AML-193 (cell line): ENCODE results near the gene TIMM22.
"Not testable (repeated sequence)": the region's sequence is repeated elsewhere in the genome, so short reads cannot be mapped to it uniquely, and the experiment has no call there.

Experiments
- DNase-seq, 2 experiments: peaks; one replicate each; lab custom pipeline; 2025; lab: John Stamatoyannopoulos, UW

Gene TIMM22

GRCh38 chr17:996554-997344 lies at the start of gene TIMM22:
TIMM22 (plus strand) TSS chr17:997129; CDS start chr17:997143, 14 bp downstream.
- DNase-seq: peak; percentile 68 to 73

- no peak for DNase-seq
Measured at GRCh38 chr17:948284-948852, 48.6 kb upstream of the TIMM22 start.

- no peak for DNase-seq
Measured at GRCh38 chr17:949623-950303, 47.2 kb upstream of the TIMM22 start.

- DNase-seq: no peak
Measured at GRCh38 chr17:951325-952132, 45.4 kb upstream of the TIMM22 start.

DNA sequence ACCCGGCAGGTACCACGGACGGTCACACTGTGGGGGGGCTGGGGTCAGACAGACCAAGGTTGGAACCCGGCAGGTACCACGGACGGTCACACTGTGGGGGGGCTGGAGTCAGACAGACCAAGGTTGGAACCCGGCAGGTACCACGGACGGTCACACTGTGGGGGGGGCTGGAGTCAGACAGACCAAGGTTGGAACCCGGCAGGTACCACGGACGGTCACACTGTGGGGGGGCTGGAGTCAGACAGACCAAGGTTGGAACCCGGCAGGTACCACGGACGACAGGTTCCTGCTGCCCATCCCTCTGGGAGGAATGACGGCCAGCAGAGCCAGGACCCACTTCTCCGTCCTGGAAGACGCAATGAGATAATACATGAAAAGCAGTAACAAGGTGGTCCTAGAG lies 44.3 kb upstream of the TIMM22 start:
- DNase-seq: not testable (repeated sequence)

GRCh38 chr17:953767-954166 lies 43.2 kb upstream of the TIMM22 start:
- DNase-seq: no peak

GRCh38 chr17:954431-955164 lies 42.3 kb upstream of the TIMM22 start:
- DNase-seq: no peak

- no peak for DNase-seq
Measured at GRCh38 chr17:956905-957304, 40.0 kb upstream of the TIMM22 start.

GRCh38 chr17:957856-958421 lies 39.0 kb upstream of the TIMM22 start:
- no peak for DNase-seq

DNA sequence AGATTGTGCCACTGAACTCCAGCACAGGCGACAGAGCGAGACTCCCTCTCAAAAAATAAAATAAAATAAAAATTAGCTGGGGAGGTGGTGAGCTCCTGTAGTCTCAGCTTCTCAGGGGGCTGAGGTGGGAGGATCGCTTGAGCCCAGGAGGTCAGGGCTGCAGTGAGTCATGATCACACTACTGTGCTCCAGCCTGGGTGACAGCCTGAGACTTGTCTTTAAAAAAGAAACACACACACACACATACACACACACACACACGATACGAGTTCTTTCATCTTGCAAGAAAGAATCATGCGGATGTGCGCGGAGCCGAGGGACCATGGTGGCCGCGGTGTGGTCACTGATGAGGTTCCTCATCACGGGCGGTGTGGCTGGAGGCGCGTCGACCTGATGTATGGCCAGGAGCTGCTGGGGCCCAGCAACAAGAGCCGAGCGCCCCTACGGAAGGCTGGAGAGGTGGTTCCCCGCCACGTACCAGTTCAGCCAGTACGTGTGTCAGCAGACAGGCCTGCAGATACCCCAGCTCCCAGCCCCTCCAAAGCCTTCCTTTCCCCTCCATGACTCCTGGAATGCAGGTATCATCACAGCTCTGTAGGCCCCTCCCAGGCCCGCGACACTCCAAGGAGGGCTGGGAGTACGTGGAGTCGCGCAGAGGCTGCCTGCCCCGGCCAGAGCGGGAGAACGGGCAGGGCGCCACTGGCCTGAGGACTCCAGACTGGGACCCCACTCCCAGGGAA lies 38.0 kb upstream of the TIMM22 start:
- DNase-seq: no peak

- no peak for DNase-seq
Measured at GRCh38 chr17:962166-962565, 34.8 kb upstream of the TIMM22 start.

- no peak for DNase-seq
Measured at GRCh38 chr17:962670-963069, 34.3 kb upstream of the TIMM22 start.

- no peak for DNase-seq
Measured at GRCh38 chr17:964876-965275, 32.1 kb upstream of the TIMM22 start.

GRCh38 chr17:965311-965989 lies 31.5 kb upstream of the TIMM22 start:
- DNase-seq: no peak

DNA sequence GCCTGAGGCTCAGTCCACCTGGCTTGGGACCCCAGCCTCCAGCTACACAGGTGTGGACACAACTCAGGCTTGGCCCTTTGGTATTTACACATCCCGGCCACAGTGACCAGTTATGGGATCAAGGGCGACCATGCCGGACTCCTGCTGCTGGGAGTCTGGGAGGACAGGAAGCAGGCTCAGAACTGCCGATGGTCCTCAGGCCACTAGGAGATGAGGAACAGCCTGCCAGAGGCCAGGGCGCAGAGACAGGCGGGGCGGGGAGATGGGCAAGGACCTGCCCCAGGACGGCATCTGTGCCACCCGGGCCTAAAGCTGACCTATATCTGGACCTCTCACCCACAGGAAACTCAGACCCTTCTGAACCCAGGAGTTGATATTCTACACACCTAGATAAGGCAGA lies 29.8 kb upstream of the TIMM22 start:
- DNase-seq: no peak

GRCh38 chr17:968812-969730 lies 27.9 kb upstream of the TIMM22 start:
- no peak for DNase-seq

DNA sequence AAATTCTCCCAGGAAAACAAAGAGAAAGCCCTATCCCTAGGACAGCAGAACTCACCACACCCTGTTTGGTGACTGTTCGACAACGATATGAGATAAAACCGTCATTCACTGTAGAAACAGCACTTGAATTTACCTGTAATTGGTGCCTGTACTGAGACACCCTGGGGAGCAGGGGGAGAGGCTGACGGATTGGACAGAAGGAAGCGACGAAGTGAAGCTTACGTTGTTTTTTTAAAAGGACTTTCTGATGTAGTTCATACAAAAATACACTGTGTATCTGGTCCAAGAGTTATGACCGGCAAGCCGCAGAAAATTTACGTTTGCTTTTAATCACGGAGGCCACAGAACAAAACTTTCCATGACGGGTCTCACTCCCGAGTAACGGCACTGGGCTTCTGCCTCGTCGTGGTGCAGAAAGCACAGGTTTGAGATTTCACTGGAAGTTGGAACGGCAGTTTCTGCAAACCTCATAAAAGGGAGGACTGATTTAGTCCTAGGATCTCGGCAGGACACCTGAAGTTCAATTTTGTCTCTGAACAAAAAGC lies 27.0 kb upstream of the TIMM22 start:
- DNase-seq: no peak

- DNase-seq: no peak
Measured at GRCh38 chr17:970364-970763, 26.6 kb upstream of the TIMM22 start.

GRCh38 chr17:971861-972260 lies 25.1 kb upstream of the TIMM22 start:
- not testable (repeated sequence) for DNase-seq
